ENCODE data around the gene IL5RA.

The IL5RA gene

GRCh38 chr3:3127432-3128010 lies 17.3 kb upstream of the IL5RA start:
- H3K27ac ChIP-seq (ENCODE audit: low read depth, low read length), result peak overlapping the region; percentile 60
- peaks cover 44% of the 10 kb centered on the region for H3K36me3 ChIP-seq (ENCODE audit: control insufficient read depth, low read length)
- no peaks in the 10 kb centered on the region for H4K20me1 ChIP-seq (ENCODE audit: control insufficient read depth, insufficient read depth, low read depth, low read length)
- H3K9me3 ChIP-seq (ENCODE audit: control insufficient read depth, insufficient read depth, low read length), result no peaks in the 10 kb centered on the region
- H3K4me2 ChIP-seq (ENCODE audit: low read length), result peak overlapping the region; percentile 96
- no peaks in the 10 kb centered on the region for H3K27me3 ChIP-seq (ENCODE audit: control insufficient read depth, low read length)
- H3K9me2 ChIP-seq (replicated peaks; ENCODE audit: control insufficient read depth, low read length), result no peaks in the 10 kb centered on the region
- H3K79me2 ChIP-seq (ENCODE audit: control insufficient read depth, low read length), result peaks cover 51% of the 10 kb centered on the region
- H3K4me1 ChIP-seq (ENCODE audit: control insufficient read depth, low read length), result peaks cover 25% of the 10 kb centered on the region
- H3K4me3 ChIP-seq (ENCODE audit: low read length), result peak overlapping the region; percentile 97
- peaks cover 3% of the 10 kb centered on the region; the same call in 1 of the 2 replicates for H3F3A ChIP-seq (ENCODE audit: control insufficient read depth, insufficient read depth)
- TF ChIP-seq EZH2phosphoT487 (IDR thresholded peaks at IDR 0.05; ENCODE audit: borderline replicate concordance, low read length), result no peak
- TF ChIP-seq, protein P1, sequence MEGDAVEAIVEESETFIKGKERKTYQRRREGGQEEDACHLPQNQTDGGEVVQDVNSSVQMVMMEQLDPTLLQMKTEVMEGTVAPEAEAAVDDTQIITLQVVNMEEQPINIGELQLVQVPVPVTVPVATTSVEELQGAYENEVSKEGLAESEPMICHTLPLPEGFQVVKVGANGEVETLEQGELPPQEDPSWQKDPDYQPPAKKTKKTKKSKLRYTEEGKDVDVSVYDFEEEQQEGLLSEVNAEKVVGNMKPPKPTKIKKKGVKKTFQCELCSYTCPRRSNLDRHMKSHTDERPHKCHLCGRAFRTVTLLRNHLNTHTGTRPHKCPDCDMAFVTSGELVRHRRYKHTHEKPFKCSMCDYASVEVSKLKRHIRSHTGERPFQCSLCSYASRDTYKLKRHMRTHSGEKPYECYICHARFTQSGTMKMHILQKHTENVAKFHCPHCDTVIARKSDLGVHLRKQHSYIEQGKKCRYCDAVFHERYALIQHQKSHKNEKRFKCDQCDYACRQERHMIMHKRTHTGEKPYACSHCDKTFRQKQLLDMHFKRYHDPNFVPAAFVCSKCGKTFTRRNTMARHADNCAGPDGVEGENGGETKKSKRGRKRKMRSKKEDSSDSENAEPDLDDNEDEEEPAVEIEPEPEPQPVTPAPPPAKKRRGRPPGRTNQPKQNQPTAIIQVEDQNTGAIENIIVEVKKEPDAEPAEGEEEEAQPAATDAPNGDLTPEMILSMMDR (IDR thresholded peaks at IDR 0.05; ENCODE audit: low read depth, low read length, poor library complexity, severe bottlenecking), result no peak

- Histone ChIP-seq H3K4me2 (ENCODE audit: low read length) (peak within 1 kb of the TSS; percentile 96), H3K36me3 (ENCODE audit: control insufficient read depth, low read length) (peaks cover 44% of the 10 kb centered on the region), H3K4me3 (ENCODE audit: low read length) (peak within 1 kb of the TSS; percentile 97), H3K27me3 (ENCODE audit: control insufficient read depth, low read length) (no peaks in the 10 kb centered on the region), H3K27ac (ENCODE audit: low read depth, low read length) (peak within 1 kb of the TSS; percentile 60), H3K4me1 (ENCODE audit: control insufficient read depth, low read length) (peaks cover 25% of the 10 kb centered on the region), H3K9me3 (ENCODE audit: control insufficient read depth, insufficient read depth, low read length) (no peaks in the 10 kb centered on the region), H3K79me2 (ENCODE audit: control insufficient read depth, low read length) (peaks cover 51% of the 10 kb centered on the region), H4K20me1 (ENCODE audit: control insufficient read depth, insufficient read depth, low read depth, low read length) (no peaks in the 10 kb centered on the region), H3F3A (ENCODE audit: control insufficient read depth, insufficient read depth) (peaks cover 3% of the 10 kb centered on the region; the same call in 1 of the 2 replicates), H3K9me2 (replicated peaks; ENCODE audit: control insufficient read depth, low read length) (no peaks in the 10 kb centered on the region)
- TF ChIP-seq EZH2phosphoT487 (IDR thresholded peaks at IDR 0.05; ENCODE audit: borderline replicate concordance, low read length), result no peak
- TF ChIP-seq, protein P1 (IDR thresholded peaks at IDR 0.05; ENCODE audit: low read depth, low read length, poor library complexity, severe bottlenecking), result no peak
Observed at GRCh38 chr3:3126477-3127431, 16.6 kb upstream of the IL5RA start, which contains the start of gene TRNT1. Gene TRNT1 (plus strand): TSS chr3:3126940. CDS start chr3:3129041, 2,101 bp downstream.

GRCh38 chr3:3125977-3126376 lies 15.8 kb upstream of the IL5RA start:
- no peaks in the 10 kb centered on the region for H3K27me3 ChIP-seq (ENCODE audit: control insufficient read depth, low read length)
- H3K4me1 ChIP-seq (ENCODE audit: control insufficient read depth, low read length), result peaks cover 25% of the 10 kb centered on the region
- H3K27ac ChIP-seq (ENCODE audit: low read depth, low read length), result peak overlapping the region; percentile 60; the same call in 1 of the 2 replicates
- TF ChIP-seq, protein P1 (IDR thresholded peaks at IDR 0.05; ENCODE audit: low read depth, low read length, poor library complexity, severe bottlenecking), result no peak
- TF ChIP-seq EZH2phosphoT487 (IDR thresholded peaks at IDR 0.05; ENCODE audit: borderline replicate concordance, low read length), result no peak
- no peaks in the 10 kb centered on the region for H3K9me3 ChIP-seq (ENCODE audit: control insufficient read depth, insufficient read depth, low read length)
- H3F3A ChIP-seq (ENCODE audit: control insufficient read depth, insufficient read depth), result peaks cover 3% of the 10 kb centered on the region; the same call in 1 of the 2 replicates
- H4K20me1 ChIP-seq (ENCODE audit: control insufficient read depth, insufficient read depth, low read depth, low read length), result no peaks in the 10 kb centered on the region
- peak overlapping the region; percentile 97 for H3K4me3 ChIP-seq (ENCODE audit: low read length)
- H3K4me2 ChIP-seq (ENCODE audit: low read length), result peak overlapping the region; percentile 96
- peaks cover 40% of the 10 kb centered on the region for H3K36me3 ChIP-seq (ENCODE audit: control insufficient read depth, low read length)
- H3K79me2 ChIP-seq (ENCODE audit: control insufficient read depth, low read length), result peaks cover 47% of the 10 kb centered on the region
- no peaks in the 10 kb centered on the region for H3K9me2 ChIP-seq (replicated peaks; ENCODE audit: control insufficient read depth, low read length)
